GM19099 (cell line): Measurements from ENCODE around the gene HENMT1.

Experiments
- POLR2A ChIP-seq: IDR thresholded peaks from 3 replicates; pipeline ENCODE4 v1.6.1; 2011; ENCODE audit warnings: low read depth; ENCODE audit not compliant: insufficient read length; ENCODE audit errors: extremely low read depth

Gene HENMT1

GRCh38 chr1:108645564-108646184, 15.2 kb downstream of the HENMT1 start:
- TF ChIP-seq POLR2A: no peak

- no peak for TF ChIP-seq POLR2A
These were observed 15.9 kb downstream of the HENMT1 start for GRCh38 chr1:108644984-108645383.

- TF ChIP-seq POLR2A: no peak
These were observed 17.2 kb downstream of the HENMT1 start for GRCh38 chr1:108643492-108644335.

GRCh38 chr1:108639899-108640560, 20.9 kb downstream of the HENMT1 start:
- TF ChIP-seq POLR2A: no peak

- TF ChIP-seq POLR2A: no peak
These were observed 24.0 kb downstream of the HENMT1 start for GRCh38 chr1:108636876-108637275.

- no peak for TF ChIP-seq POLR2A
These were observed 26.4 kb downstream of the HENMT1 start for GRCh38 chr1:108634521-108634920.

GRCh38 chr1:108628665-108629064, 32.2 kb downstream of the HENMT1 start:
- no peak for TF ChIP-seq POLR2A

GRCh38 chr1:108627951-108628350, 32.9 kb downstream of the HENMT1 start:
- no peak for TF ChIP-seq POLR2A

GRCh38 chr1:108627256-108627655, 33.6 kb downstream of the HENMT1 start:
- TF ChIP-seq POLR2A: no peak

GRCh38 chr1:108624069-108624468, 36.8 kb downstream of the HENMT1 start:
- TF ChIP-seq POLR2A: no peak

- TF ChIP-seq POLR2A: no peak
These were observed 43.2 kb downstream of the HENMT1 start for GRCh38 chr1:108617724-108618056.

- TF ChIP-seq POLR2A: no peak
These were observed 43.7 kb downstream of the HENMT1 start for GRCh38 chr1:108617008-108617723.

GRCh38 chr1:108615544-108615943, 45.3 kb downstream of the HENMT1 start:
- TF ChIP-seq POLR2A: no peak

- TF ChIP-seq POLR2A: no peak
These were observed 48.4 kb downstream of the HENMT1 start for GRCh38 chr1:108612496-108612895.

GRCh38 chr1:108611984-108612383, 48.9 kb downstream of the HENMT1 start:
- TF ChIP-seq POLR2A: no peak
